Activated CD4-positive, alpha-beta T cell treated with anti-CD3 and anti-CD28 coated beads, Interleukin-2, amount 50 U/mL, for 16 hours (primary cell): ENCODE measurements around the gene PAXX.
A peak's percentile ranks its signal among the peaks of the same experiment; 100 is the strongest.

Experiments
- DNase-seq: peaks from one replicate; pipeline ENCODE4 v3.0.0-alpha.2; 2020

The PAXX gene

DNA sequence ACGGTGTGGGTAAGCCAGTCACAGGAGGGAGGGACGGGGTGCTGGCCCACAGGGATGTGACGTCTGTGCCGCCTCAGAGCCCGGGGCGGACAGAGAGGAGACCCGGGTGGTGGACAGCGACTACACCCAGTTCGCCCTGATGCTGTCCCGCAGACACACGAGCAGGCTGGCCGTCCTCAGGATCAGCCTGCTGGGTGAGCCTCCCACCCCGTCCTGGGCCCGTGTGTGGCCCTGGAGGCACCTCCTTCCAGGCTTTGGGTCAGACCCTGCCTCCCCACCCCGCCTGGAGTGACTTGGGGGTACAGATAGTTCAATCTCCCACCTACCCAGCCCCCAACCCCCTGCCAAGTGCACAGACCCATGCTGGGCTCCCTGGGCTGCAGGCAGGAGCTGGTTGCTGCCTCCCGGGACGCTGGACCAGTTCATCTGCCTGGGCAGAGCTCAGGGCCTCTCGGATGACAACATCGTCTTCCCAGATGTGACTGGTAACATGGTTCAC, 38.4 kb upstream of the PAXX start:
- no peak for DNase-seq

DNA sequence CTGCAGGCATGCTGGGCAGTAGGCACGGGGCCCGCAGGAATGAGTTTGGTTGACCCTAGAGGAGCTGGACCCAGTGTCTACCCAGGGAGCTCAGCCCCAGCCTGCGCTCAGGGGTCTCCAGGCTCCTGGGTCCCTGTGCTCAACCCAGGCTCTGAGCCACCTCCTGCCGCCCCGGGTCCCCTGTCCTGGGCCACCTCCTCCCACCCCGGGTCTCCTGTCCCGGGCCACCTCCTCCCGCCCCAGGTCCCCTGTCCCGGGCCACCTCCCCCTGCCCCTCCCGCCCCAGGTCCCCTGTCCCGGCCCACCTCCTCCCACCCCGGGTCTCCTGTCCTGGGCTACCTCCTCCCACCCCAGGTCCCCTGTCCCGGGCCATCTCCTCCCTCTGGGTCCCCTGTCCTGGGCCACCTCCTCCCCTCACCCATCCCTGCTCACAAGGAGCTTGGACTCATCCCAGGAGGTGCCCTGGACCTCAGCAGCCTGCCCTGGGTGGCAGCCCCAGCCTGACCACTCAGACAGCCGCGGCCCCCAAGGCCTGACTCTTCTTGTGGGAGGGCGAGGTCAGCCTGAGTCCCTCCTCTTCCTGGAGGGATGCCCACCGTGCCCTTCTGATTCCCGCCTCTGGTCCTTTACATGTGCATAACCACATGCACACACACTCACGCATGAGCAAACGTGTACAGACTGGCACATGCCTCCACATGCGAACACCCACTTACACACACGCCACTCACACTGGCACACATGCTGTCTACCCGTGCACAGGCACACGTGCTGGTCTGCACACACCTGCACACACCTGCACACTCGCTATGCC, 37.7 kb upstream of the PAXX start:
- DNase-seq = no peak

DNA sequence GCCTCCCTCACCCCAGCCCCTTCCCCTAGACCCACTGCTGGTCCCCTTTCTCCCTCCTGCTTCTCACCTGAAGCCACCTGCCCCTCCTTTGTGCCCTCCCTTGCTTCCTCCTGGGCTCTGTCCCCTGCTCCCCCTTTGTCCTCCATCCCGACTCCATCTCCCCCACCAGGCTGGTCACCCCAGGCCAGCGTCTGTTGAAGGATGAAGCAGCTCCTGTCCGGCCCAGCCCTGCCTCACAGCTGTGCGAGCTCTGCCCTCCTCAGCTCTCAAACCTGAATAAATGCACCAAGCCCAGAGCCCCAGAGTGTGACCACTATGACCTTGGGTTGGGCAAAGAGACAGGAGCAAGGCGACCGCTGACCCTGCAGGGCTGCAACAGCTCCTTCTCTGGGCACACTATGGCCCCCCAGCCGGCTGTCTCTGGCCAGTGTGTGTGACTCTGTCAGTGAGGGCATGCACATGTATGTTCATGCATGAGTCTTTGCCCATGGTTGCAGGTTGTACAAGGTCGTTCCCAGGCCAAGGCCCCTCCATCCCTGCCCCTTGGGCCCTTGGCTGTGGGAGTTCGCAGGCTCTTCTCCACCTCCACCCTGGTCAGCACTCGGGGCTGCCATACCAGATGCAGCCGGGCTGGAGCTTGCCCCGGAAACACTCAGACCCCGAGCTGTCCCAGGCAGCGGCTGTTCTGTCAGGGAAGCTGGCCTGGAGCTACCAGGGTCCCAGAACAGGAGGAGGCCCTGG, 36.9 kb upstream of the PAXX start:
- DNase-seq = no peak

DNA sequence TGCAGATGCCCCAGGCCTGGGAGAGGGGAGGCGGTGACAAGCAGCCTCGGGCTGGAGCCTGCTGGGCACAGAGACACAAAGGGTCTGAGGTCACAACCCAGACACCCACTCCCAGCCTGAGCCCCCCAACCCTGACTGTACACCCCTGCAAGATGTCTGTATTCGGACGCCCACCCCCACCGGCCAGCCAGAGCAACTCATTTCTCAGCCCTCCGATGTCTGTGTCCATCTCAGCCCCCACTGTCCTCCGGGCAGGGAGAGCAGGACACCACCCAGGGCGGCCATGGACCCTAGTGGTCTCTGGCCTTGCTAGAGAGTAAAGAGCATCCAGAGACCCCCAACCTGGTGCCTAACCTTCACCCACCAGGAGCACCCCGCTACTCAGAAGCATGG, 36.3 kb upstream of the PAXX start:
- DNase-seq = no peak

DNA sequence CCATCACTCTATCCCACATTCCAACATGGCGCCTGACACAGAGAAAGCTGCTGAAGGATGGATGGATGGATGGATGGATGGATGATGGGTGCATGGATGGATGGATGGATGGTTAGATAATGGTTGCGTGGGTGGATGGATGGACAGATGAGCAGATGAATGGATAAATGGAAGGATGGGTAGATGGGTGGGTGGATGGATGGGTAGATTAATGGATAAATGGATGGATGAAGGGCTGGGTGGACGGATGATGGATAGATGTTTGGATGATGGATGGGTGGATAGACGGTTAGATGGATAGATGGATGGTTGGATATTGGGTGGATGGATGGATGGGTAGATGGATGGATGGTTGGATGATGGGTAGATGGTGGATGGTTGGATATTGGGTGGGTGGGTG, 35.6 kb upstream of the PAXX start:
- no peak for DNase-seq

DNA sequence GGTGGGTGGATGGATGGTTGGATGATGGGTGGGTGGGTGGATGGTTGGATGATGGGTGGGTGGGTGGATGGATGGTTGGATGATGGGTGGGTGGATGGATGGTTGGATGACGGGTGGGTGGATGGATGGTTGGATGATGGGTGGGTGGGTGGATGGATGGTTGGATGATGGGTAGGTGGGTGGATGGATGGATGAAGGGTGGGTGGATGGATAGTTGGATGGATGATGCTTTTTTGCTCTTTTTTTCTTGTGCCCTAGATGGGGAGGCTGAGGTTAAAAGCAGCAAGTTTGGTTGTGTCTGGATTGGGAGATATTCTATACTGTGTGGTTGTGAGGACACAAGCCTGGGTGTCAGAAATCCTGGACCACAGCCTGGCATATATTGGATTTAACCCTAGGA, 34.8 kb upstream of the PAXX start:
- DNase-seq = no peak

DNA sequence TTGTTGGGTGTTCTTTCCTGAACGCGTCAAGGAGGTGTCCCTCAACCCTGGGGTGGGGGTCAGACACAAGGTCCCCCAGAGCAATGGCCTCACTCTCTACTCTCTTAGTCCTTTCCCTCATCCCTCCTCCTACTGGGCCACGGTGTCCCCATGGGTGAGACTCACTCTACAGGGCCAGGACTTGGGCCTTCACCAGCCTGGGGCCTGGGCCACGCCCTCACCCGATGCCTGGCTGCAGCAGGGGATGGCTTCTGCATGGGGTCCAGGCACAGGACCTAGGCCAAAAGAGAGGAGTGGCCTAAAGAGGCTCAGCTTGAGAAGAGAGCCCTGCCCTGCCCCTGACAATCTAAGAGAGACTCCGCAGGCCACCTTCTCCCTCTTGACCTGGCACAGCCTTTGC, 34.3 kb upstream of the PAXX start:
- DNase-seq = no peak

DNA sequence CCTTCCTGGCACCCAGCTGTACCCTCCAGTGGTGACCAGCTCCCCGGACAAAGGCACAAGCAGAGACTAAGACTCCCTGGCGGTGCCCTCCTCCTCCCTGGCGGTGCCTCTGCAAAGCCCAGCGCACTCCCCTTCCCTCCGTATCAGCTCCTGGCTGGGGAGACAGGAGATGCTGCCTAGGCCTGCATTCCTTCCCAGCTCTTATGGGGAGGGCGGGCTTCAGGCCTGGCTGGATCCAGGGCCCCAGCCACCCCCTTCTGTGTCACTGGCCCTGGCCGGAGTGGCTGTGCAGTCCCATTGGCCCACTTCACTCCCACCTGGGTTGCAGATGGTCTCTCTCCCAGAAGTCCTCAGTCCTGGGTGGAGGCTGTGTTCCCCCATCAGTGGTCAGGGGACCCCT, 33.7 kb upstream of the PAXX start:
- DNase-seq = no peak

DNA sequence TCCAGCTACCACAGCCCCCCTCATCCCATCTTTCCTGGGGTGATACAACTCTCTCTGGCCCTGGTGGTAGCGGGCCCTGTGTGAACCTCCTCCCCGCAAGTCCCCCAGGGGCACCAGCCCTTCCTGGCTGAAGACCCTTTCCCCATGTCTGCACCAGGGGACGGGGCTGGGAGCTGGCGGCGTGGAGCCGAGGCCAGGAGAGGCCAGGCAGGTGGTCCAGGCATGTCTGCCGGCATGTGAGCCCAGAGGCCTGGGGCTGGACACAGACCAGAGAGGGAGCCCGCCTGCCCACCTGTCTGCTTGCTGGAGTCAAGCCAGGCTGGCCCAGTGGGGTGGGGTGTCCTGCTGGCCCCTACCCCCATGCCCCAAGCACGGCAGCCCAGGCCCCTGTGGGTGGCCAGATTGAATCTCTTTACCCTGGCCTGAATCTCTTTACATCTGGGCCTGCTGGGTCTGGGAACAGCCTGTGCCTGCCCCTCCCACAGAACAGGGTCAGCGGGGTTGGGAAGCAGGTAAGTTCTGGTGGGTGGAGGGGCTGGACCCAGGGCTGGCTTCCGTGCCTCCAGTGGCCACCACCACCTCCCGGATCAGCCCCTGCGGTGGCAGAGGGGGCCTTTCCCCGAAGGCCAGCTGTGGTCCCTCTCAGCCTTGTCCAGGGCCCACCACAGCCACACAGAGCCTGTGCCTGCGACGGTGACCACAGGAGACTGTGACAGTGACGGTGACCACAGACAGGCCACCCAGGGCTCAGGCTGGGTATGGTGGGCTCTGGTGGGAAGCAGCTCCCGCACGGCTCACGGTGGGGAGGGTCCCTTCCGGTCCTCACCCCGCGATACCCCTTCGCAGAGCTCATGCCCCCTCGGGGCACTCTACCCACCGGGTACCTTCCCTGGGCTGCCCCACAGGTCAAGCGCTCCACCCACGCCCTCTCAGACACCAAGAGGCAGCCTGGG, 33.0 kb upstream of the PAXX start:
- no peak for DNase-seq

DNA sequence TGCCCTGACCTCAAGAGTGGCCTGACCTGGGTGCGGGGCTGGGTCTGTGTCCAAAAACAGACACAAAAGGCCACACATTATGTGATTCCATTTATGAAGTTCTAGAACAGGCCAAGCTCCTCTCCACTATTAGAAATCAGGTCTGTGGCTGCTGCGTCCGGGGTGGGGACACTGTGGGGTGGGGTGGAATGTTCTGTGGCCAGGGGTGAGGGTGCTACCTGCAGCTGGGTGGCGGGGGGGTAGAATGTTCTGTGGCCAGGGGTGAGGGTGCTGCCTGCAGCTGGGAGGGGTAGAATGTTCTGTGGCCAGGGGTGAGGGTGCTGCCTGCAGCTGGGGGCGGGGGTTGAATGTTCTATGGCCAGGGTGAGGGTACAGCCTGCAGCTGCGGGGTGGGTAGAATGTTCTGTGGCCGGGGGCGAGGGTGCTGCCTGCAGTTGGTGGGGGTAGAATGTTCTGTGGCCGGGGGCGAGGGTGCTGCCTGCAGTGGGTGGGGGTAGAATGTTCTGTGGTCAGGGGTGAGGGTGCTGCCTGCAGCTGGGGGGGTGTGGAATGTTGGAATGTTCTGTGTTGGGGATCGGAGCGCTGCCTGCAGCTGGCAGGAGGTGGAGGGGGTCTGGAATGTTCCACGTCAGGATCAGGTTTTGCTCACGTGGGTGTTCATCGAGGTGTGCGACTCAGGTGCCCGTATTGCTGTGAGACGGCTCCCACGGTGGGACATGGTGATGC, 31.8 kb upstream of the PAXX start:
- no peak for DNase-seq

DNA sequence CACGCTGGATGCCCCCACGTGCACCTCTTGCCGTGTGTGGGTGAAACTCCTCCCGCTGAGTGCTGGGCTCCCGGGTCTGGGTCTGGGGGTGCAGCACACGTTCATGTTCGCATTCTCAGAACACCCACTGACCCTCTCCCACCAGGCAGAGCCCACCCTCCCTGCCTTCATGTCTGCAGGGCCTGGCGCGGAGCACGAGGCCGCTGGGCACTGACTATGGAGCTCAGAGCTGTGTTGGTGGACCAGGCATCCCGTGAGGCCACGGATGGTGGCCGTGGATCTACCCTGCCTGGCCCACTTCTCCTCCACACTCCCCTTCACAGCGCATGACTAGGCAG, 31.3 kb upstream of the PAXX start:
- no peak for DNase-seq

DNA sequence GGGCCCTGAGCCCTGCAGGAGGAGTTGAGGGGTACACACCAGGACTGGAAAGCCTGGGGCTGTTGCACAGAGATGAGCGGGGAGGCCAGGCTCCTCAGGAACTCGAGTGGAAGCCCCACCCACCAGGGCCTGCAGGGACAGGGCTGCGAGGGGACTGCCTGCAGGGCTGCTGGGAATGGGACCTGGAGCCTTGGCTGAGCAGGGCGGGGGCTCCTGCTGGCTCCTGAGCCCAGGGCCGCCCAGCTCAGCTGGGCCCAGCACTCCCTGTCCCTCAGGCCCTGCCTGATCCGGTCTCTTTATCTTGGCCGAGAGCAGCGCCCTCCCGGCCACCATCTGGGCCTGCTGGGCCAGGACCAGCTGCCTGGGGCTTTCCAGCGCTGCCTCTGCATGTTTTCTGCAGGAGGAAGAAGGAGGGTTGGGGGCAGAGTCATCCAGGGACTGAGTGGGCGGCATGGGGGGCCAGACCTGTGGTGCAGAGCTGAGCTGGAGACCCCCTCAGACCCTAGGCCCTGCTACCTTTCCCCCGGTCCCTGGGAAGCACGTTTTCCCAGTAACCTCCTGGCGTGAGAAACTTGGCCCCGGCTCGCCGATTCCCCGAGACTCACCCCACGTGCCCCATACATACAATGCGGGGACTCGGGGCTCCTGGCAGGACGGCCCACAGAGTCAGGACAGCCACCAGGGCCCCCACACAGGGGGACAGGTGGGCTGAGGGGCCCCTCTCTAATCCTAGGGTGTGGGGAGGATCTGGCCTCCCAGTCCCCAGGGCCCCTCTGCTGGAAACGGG, 30.8 kb upstream of the PAXX start:
- DNase-seq = no peak

DNA sequence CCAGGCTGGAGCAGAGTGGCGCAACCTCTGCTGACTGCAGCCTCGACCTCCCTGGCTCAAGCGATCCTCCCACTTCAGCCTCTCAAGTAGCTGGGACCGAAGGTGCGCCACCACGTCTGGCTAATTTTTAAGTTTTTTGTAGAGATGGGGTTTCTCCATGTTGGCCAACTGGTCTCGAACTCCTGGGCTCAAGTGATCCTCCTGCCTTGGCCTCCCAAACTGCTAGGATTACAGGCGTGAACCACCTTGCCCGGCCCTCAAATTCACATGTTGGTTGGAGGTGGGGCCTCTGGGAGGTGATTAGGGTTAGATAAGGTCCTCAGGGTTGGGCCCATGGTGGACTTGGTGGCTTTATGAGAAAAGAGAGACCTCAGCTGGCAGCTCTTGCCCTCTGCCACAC, 30.1 kb upstream of the PAXX start:
- DNase-seq = no peak

DNA sequence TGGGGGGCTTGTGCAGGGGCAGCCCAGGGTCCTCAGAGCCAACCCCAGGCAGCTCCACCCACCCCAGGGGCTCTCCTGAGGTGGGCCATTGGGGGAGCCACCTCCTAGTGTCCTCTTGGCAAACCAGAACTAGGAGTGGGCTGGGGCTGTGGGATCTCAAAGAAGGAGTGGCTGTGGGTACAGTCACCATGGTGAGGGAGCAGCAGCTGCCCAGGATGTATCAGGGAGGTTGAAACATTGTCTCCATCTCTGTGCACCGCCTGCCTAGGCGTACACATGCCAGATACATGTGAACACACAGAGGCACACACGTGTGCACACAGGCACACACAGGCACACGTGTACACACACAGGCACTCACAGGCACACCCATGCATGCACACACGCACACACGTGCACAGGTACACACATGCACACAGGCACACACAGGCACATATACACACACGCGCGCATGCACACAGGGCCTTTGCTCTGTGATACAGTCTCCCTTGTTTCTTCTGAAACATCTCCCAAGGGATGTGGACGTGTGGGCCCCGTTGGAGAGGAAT, 29.4 kb upstream of the PAXX start:
- no peak for DNase-seq

DNA sequence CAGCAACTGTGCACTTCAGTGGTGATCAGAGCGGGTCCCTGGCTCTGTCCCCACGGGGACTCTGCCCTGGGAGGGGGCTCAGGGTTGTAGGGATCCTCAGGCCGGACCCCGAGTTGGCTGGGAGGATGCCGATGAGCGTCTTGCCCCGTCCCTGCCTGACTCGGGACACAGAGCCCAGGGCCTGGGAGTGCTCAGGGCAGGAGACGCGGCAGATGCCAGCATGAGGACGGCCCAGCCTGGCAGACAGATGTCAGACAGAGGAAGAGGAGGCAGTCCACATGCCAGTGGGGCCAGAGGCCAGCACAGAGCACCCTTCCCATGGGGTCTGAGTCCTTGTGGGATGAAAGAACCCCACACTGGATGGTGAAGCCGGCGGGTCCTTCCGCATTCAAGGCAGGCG, 28.9 kb upstream of the PAXX start:
- DNase-seq = no peak

DNA sequence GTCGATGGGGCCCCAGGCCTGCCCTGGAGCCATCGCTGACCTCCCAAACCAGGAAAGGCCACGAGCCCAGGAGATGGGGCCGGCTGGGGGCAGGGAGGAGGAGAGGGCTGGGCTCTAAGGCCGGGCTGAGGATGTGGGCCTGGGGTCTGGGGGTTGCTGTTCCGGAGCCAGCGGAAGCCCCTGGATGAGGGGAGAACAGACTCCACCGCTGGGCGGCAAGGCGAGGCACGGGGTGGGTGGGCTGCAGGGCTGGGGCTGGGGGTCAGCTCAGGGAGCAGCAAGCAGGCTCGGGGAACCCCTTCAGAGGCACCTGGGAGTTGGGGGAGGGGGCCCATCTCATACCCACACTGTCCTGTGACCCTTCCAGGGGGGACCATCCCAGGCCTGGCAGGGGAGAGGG, 28.5 kb upstream of the PAXX start:
- no peak for DNase-seq

DNA sequence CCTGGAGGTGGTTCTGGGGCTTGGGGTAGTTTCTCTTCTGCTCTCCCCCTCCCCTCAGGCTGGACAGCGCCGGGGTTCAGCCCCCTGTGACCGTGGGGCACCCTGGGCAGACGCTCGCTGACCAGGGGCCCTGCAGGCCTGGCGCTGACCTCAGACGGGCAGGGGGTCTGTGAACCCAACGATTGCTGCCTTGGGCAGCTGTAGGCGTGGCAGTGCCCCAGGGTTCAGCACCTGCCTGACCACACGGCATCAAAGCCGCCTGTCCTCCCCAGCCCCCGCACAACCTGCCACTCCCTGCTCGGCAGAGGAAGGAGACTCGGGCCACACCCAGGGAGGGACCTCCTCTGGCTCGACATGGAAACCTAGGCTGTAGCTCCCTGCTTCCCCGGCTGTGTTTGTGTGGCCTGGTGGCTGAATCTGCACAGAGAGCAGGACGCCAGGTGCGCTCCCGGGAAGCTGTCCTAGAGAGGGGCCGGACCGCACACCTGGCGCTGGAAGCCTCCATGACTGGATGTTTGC, 28.0 kb upstream of the PAXX start:
- no peak for DNase-seq

DNA sequence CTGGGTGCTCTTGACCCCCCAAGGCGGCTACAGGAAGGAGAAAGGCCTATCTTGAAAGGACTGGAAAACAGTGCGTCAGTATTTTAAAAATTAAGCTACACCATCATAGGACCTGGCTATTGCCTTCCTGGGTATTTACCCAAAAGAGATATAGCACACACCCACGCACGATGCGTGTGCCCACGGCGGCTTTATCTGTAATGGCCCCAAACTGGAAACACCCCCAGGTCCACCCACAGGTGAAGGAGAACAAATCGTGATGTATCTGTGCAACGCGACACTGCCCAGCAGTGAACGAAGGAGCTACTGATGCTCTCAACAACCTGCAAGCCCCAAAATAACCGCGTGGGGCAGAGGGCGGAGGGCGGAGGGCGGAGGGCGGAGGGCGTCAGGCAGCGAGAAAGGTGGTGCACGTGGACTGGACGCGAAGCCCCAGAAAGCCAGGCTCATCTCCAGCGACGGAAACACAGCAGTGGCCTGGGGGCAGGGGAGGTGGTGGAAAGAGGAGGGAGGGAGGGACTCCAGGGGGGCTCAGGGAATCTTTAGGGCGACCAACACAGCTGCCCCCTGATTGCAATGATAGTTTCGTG, 27.3 kb upstream of the PAXX start:
- DNase-seq = no peak

DNA sequence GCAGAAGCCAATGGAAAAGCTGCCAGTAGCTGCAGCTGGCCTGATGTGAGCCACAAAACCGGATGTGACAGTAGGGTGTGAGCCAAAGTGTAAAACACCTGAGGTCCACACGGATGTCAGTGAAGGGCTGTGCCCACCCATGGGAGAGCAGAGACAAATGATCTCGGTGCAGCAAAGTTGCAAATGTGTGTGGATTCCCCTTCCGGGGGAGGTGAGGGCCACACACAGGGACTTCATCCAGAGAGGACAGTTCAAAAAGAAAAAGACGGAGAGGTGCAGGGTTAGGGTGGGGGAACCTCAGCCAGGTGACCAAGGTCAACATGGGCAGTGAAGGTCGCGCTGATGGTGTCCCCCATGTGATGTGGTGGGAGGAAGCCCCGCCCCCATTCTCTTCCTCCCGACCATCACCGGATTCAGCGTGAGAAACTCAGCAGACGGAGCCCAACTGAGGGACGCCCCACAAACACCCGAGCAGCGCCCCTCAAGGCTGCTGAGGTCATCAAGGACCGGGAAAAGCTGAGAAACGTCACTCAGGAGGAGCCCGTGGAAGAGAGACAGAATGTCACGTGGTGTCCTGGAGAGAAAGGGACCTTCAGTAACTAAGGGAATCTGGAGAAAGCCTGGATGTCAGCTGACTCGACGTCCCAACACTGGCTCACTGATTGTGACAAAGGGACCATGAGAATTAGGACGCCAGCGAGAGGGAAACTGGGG, 26.3 kb upstream of the PAXX start:
- peak; percentile 31 for DNase-seq
